ENCODE data around the gene CNTNAP5.

CNTNAP5 gene

GRCh38 chr2:124535816-124536215 is 510.7 kb downstream of the CNTNAP5 start:
- no peak for TF ChIP-seq CTCF (IDR thresholded peaks at IDR 0.05)

- TF ChIP-seq CTCF (IDR thresholded peaks at IDR 0.05), result no peak
Measured at GRCh38 chr2:124536591-124536990, 511.5 kb downstream of the CNTNAP5 start.

GRCh38 chr2:124538549-124538948 is 513.5 kb downstream of the CNTNAP5 start:
- no peak for TF ChIP-seq CTCF (IDR thresholded peaks at IDR 0.05)

- TF ChIP-seq CTCF (IDR thresholded peaks at IDR 0.05), result no peak
Measured at GRCh38 chr2:124540805-124541204, 515.7 kb downstream of the CNTNAP5 start.

- TF ChIP-seq CTCF (IDR thresholded peaks at IDR 0.05), result no peak
Measured at GRCh38 chr2:124542932-124543640, 518.0 kb downstream of the CNTNAP5 start.

GRCh38 chr2:124547700-124548099 is 522.6 kb downstream of the CNTNAP5 start:
- TF ChIP-seq CTCF (IDR thresholded peaks at IDR 0.05), result no peak

GRCh38 chr2:124558277-124558905 is 533.3 kb downstream of the CNTNAP5 start:
- TF ChIP-seq CTCF (IDR thresholded peaks at IDR 0.05), result no peak
